HEK293 (cell line): ENCODE measurements around the gene LAMA5.

Source experiments
- CTCF ChIA-PET: fragments of 350-600 bp; formaldehyde crosslinking; extraction: SDS; loops from one replicate; lab custom pipeline; 2021; ENCODE audit warnings: antibody characterized with exemption; lab: Yijun Ruan, JAX
- POLR2A ChIA-PET: fragments of 300-600 bp; formaldehyde crosslinking; extraction: SDS; loops from one replicate; lab custom pipeline; 2020; ENCODE audit warnings: antibody characterized with exemption, inconsistent platforms; lab: Yijun Ruan, JAX
- H3K27ac ChIP-seq: fragments of 200-500 bp; sonication (Bioruptor generic); 2 replicates; pipeline ENCODE4 v1.5.1; 2014; ENCODE audit warnings: low read depth, low read length, control low read depth, inconsistent platforms; ENCODE audit errors: extremely low read depth
- H3K36me3 ChIP-seq, 2 experiments: fragments of 200-500 bp in 1 of 2; sonication (Bioruptor generic) in 1 of 2; 1 replicate in 1 of 2; 2 replicates in 1 of 2; pipeline ENCODE4 v1.5.1; 2014 to 2017; ENCODE audit warnings: inconsistent platforms in 2 of 2, low read length in 2 of 2; ENCODE audit not compliant: control insufficient read depth in 2 of 2, insufficient read depth in 1 of 2
- H3K4me1 ChIP-seq: fragments of 200-500 bp; sonication (Bioruptor generic); 2 replicates; pipeline ENCODE4 v1.5.1; 2014; ENCODE audit warnings: mild to moderate bottlenecking, low read length, inconsistent platforms; ENCODE audit not compliant: control insufficient read depth, insufficient read depth
- H3K4me3 ChIP-seq: 2 replicates; pipeline ENCODE4 v1.5.1; 2011; ENCODE audit warnings: low read depth, mild to moderate bottlenecking, control low read depth, low read length, moderate library complexity
- H3K9me3 ChIP-seq: fragments of 200-500 bp; sonication (Bioruptor generic); 2 replicates; pipeline ENCODE4 v1.5.1; 2014; ENCODE audit warnings: low read depth, low read length, inconsistent platforms; ENCODE audit not compliant: control insufficient read depth, insufficient read depth
- GLIS2 ChIP-seq: fragments of 450-650 bp; formaldehyde crosslinking; IDR thresholded peaks from 2 replicates; pipeline ENCODE4 v1.5.1; 2016; ENCODE audit warnings: missing biosample characterization, missing genetic modification characterization
- IKZF3 ChIP-seq: fragments of 450-650 bp; IDR thresholded peaks from 2 replicates; pipeline ENCODE4 v1.5.0; 2018; ENCODE audit warnings: missing biosample characterization, mild to moderate bottlenecking, missing genetic modification characterization, moderate library complexity
- KLF1 ChIP-seq: fragments of 450-650 bp; formaldehyde crosslinking; IDR thresholded peaks from 2 replicates; pipeline ENCODE4 v1.5.1; 2016; ENCODE audit warnings: missing biosample characterization, missing genetic modification characterization
- MYNN ChIP-seq: fragments of 450-650 bp; formaldehyde crosslinking; IDR thresholded peaks from 2 replicates; pipeline ENCODE4 v1.5.1; 2016; ENCODE audit warnings: missing biosample characterization, missing genetic modification characterization, borderline replicate concordance
- OVOL3 ChIP-seq: fragments of 450-650 bp; formaldehyde crosslinking; IDR thresholded peaks from 2 replicates; pipeline ENCODE4 v1.5.1; 2016; ENCODE audit warnings: missing biosample characterization, missing genetic modification characterization
- SCRT2 ChIP-seq: fragments of 450-650 bp; formaldehyde crosslinking; IDR thresholded peaks from 2 replicates; pipeline ENCODE4 v1.5.1; 2016; ENCODE audit warnings: missing biosample characterization, missing genetic modification characterization
- SP2 ChIP-seq: fragments of 450-650 bp; formaldehyde crosslinking; IDR thresholded peaks from 2 replicates; pipeline ENCODE4 v1.5.1; 2016; ENCODE audit warnings: missing biosample characterization, missing genetic modification characterization
- ZBTB21 ChIP-seq: fragments of 450-650 bp; formaldehyde crosslinking; IDR thresholded peaks from 2 replicates; pipeline ENCODE4 v1.5.1; 2017; ENCODE audit warnings: missing biosample characterization, missing genetic modification characterization
- ZFHX2 ChIP-seq: fragments of 450-650 bp; formaldehyde crosslinking; conservative IDR thresholded peaks from 2 replicates; pipeline ENCODE4 v1.5.1; 2016; ENCODE audit warnings: missing biosample characterization, missing genetic modification characterization
- ZFP3 ChIP-seq: fragments of 450-650 bp; formaldehyde crosslinking; IDR thresholded peaks from 2 replicates; pipeline ENCODE4 v1.5.1; 2016; ENCODE audit warnings: low read depth, missing biosample characterization, missing genetic modification characterization
- ZNF112 ChIP-seq: fragments of 450-650 bp; formaldehyde crosslinking; IDR thresholded peaks from 2 replicates; pipeline ENCODE4 v1.5.0; 2017; ENCODE audit warnings: missing biosample characterization, missing genetic modification characterization
- ZNF157 ChIP-seq: fragments of 450-650 bp; formaldehyde crosslinking; IDR thresholded peaks from 2 replicates; pipeline ENCODE4 v1.5.1; 2016; ENCODE audit warnings: missing biosample characterization, missing genetic modification characterization
- ZNF2 ChIP-seq: fragments of 450-650 bp; formaldehyde crosslinking; IDR thresholded peaks from 2 replicates; pipeline ENCODE4 v1.5.1; 2016; ENCODE audit warnings: missing biosample characterization, missing genetic modification characterization
- ZNF223 ChIP-seq: fragments of 450-650 bp; formaldehyde crosslinking; IDR thresholded peaks from 2 replicates; pipeline ENCODE4 v1.5.1; 2016; ENCODE audit warnings: missing biosample characterization, missing genetic modification characterization
- ZNF23 ChIP-seq: fragments of 450-650 bp; formaldehyde crosslinking; IDR thresholded peaks from 2 replicates; pipeline ENCODE4 v1.5.1; 2016; ENCODE audit warnings: missing biosample characterization, missing genetic modification characterization, borderline replicate concordance
- ZNF266 ChIP-seq: fragments of 450-650 bp; formaldehyde crosslinking; IDR thresholded peaks from 2 replicates; pipeline ENCODE4 v1.5.1; 2016; ENCODE audit warnings: missing biosample characterization, missing genetic modification characterization, low read depth
- ZNF335 ChIP-seq: fragments of 450-650 bp; formaldehyde crosslinking; conservative IDR thresholded peaks from 2 replicates; pipeline ENCODE4 v1.5.1; 2016; ENCODE audit warnings: missing biosample characterization, missing genetic modification characterization
- ZNF394 ChIP-seq: fragments of 450-650 bp; formaldehyde crosslinking; IDR thresholded peaks from 2 replicates; pipeline ENCODE4 v1.5.1; 2016; ENCODE audit warnings: missing biosample characterization, missing genetic modification characterization, mild to moderate bottlenecking, moderate library complexity, borderline replicate concordance
- ZNF48 ChIP-seq: fragments of 450-650 bp; formaldehyde crosslinking; IDR thresholded peaks from 2 replicates; pipeline ENCODE4 v1.5.1; 2016; ENCODE audit warnings: missing biosample characterization, missing genetic modification characterization
- ZNF544 ChIP-seq: fragments of 450-650 bp; formaldehyde crosslinking; IDR thresholded peaks from 2 replicates; pipeline ENCODE4 v1.5.0; 2017; ENCODE audit warnings: missing biosample characterization, missing genetic modification characterization
- ZNF610 ChIP-seq: fragments of 450-650 bp; formaldehyde crosslinking; IDR thresholded peaks from 2 replicates; pipeline ENCODE4 v1.5.1; 2016; ENCODE audit warnings: missing biosample characterization, missing genetic modification characterization, borderline replicate concordance
- ZNF654 ChIP-seq: fragments of 450-650 bp; formaldehyde crosslinking; IDR thresholded peaks from 2 replicates; pipeline ENCODE4 v1.5.1; 2016; ENCODE audit warnings: low read depth, missing biosample characterization, missing genetic modification characterization
- TF ChIP-seq, protein P1 (sequence below): IDR thresholded peaks from 2 replicates; pipeline ENCODE4 v1.6.1; 2011; ENCODE audit warnings: mild to moderate bottlenecking, low read depth, low read length, borderline replicate concordance

The LAMA5 gene

DNA sequence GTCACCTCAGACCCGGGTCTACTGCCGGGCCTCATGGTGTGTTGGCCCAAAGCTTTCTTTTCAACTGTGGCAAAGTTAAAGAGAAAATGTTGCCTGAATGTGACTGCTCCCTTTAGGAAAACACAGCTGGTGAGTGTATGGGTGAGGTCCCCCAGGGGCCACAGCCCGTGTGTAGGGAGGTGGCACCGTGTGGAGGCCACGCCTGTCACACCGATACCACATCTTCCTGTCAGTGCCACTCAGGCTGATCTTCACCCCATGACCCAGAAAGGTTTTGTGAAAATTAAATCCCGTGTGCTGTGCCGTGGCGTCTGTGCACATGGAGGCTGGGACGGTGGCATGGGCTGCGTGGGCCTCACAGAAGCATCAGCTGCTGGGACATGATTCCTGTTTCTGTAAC, 75.0 kb downstream of the LAMA5 start:
- Histone ChIP-seq H3K27ac (no peak overlapping the region), H3K36me3 (peaks cover 3 to 78% of the 10 kb centered on the region in 2 experiments; a peak in 2 of 3 replicates), H3K4me3 (no peak overlapping the region), H3K4me1 (no peaks in the 10 kb centered on the region), H3K9me3 (no peaks in the 10 kb centered on the region)
- TF ChIP-seq ZNF2 (tag by site-specific recombination) (no peak), KLF1 (tag by site-specific recombination) (peak; percentile 51; the same call in 1 of the 2 replicates)
- POLR2A ChIA-PET: no interaction called here
- CTCF ChIA-PET: no interaction called here

DNA sequence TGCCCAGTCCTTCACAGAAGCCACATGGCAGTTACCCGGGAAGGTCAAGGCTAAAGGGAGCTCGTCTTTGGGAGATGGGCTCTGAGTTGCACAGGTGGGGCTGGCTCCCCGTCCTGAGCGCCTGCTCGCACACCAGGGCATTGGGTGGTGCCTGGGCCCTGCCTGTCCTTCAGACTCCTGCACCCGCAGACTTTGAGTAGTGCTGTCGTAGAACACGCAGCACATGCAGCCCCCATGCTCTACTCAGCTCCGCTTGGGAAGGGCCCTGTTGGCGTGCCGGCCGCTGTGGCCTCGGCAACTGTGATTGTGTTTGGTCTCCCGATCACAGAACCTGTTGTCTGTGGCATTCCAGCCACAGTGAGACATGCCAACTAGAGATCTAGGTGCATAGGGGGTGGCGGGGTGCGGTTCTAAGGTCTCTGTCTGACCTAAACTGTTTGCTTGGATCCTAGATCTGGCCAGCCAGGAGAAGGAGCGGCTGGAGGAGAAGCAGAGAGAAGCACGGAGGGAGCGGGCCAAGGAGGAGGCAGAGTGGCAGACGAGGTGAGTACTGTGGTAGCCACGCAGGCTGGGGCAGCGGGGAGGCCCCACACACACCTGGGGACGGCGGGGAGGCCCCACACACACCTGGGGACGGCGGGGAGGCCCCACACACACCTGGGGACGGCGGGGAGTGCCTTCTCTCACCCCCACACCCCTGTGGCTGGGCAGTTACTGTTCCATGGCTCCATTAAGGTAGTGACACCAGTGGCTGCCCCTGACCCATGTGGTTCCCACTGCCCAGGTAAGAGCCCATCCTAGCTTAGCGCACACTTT, 75.7 kb downstream of the LAMA5 start:
- ChIA-PET POLR2A (no interaction called here), CTCF (no interaction called here)
- no peaks in the 10 kb centered on the region for H3K4me1 ChIP-seq
- H3K9me3 ChIP-seq: no peaks in the 10 kb centered on the region
- H3K36me3 ChIP-seq: peaks cover 3 to 77% of the 10 kb centered on the region in 2 experiments; a peak in 2 of 3 replicates
- H3K4me3 ChIP-seq: no peak overlapping the region
- TF ChIP-seq ZNF394 (tag by site-specific recombination) (peak; percentile 59; the same call in 1 of the 2 replicates), ZNF266 (tag by site-specific recombination) (no peak), IKZF3 (no peak), ZBTB21 (tag by site-specific recombination) (no peak), ZFHX2 (tag by site-specific recombination) (no peak)
- TF ChIP-seq, all 188 proteins: peak for 1
- H3K27ac ChIP-seq: no peak overlapping the region

DNA sequence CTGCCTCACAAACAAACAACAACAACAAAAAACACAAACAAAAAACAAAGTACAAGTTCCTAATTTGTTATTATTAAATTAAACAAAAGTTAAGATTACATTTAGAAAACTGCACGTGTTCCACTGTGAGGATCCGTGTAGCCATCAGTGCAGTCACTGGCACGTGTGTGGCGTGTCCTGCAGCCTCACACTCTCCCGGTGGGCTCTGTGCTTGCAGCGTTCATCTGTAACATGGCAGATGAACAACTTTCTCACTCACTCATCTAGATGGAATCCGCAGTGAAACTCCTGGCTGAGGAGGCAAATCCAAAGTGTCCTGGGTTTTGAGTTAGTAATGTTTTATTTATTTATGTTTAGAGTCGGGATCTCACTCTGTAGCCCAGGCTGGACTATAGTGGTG, 77.2 kb downstream of the LAMA5 start:
- Histone ChIP-seq H3K4me1 (no peaks in the 10 kb centered on the region), H3K4me3 (no peak overlapping the region), H3K36me3 (peaks cover 3 to 75% of the 10 kb centered on the region in 2 experiments; a peak in 2 of 3 replicates), H3K27ac (no peak overlapping the region), H3K9me3 (no peaks in the 10 kb centered on the region)
- ChIA-PET CTCF (no interaction called here), POLR2A (no interaction called here)
- TF ChIP-seq ZNF544 (tag by site-specific recombination) (no peak), ZNF112 (tag by site-specific recombination) (no peak), ZNF335 (tag by site-specific recombination) (no peak), GLIS2 (no peak), MYNN (tag by site-specific recombination) (no peak), OVOL3 (tag by site-specific recombination) (no peak), ZNF48 (tag by site-specific recombination) (no peak), ZNF654 (no peak), ZNF223 (tag by site-specific recombination) (no peak), ZFP3 (tag by site-specific recombination) (no peak), ZNF157 (tag by site-specific recombination) (no peak), SP2 (tag by site-specific recombination) (no peak), ZNF610 (tag by site-specific recombination) (no peak), SCRT2 (no peak), ZNF23 (tag by site-specific recombination) (no peak)
- TF ChIP-seq, protein P1, sequence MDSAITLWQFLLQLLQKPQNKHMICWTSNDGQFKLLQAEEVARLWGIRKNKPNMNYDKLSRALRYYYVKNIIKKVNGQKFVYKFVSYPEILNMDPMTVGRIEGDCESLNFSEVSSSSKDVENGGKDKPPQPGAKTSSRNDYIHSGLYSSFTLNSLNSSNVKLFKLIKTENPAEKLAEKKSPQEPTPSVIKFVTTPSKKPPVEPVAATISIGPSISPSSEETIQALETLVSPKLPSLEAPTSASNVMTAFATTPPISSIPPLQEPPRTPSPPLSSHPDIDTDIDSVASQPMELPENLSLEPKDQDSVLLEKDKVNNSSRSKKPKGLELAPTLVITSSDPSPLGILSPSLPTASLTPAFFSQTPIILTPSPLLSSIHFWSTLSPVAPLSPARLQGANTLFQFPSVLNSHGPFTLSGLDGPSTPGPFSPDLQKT: no peak
